Stimulated activated CD4-positive, alpha-beta T cell treated with anti-CD3 and anti-CD28 coated beads, Interleukin-4, amount 100 ng/mL, for 4 hours (primary cell): ENCODE data around the gene PIEZO1.

Experiments
- DNase-seq, 2 experiments: peaks; one replicate each; pipeline ENCODE4 v3.0.0-alpha.2; 2020

PIEZO1 gene

DNA sequence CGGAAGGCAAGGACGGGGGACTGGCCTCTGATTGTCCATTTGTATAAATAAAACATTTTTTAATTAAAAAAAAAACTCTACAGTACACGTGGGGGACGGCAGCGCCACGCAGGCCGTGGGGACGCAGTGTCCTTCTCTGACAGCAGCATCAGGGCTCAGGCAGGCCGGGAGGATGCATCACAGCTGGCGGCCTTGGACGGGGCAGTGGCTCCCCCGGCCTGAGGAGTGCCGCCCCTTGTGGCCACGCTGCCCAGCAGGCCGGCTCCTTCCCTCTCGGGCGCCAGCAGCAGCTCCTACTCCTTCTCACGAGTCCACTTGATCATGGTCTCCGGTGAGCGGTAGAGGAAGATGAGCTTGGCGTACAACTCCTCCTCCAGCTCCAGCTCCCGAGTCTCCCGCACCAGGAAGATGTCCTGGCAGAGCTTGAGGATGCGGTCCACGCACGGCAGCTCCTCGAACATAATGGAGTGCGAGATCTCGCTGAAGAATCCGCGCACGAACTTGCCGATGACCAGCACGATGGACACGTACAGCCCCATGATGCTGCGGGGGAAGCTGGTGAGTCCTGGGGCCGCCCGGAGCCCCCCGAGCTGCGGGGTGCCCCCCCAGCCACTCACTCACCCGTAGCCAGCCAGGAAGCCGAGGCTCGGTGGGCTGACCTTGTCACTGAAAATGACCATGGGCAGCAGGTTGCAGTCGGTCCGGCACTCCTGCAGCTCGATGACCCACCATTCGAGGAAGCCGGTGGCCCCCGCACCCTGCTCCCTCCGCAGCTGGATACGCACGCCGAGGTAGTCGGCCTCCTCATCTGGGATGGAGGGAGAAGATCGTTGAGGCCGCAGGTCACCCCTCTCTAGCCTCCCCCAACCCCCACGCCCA is 69.5 kb downstream of the PIEZO1 start:
- DNase-seq: no peak

DNA sequence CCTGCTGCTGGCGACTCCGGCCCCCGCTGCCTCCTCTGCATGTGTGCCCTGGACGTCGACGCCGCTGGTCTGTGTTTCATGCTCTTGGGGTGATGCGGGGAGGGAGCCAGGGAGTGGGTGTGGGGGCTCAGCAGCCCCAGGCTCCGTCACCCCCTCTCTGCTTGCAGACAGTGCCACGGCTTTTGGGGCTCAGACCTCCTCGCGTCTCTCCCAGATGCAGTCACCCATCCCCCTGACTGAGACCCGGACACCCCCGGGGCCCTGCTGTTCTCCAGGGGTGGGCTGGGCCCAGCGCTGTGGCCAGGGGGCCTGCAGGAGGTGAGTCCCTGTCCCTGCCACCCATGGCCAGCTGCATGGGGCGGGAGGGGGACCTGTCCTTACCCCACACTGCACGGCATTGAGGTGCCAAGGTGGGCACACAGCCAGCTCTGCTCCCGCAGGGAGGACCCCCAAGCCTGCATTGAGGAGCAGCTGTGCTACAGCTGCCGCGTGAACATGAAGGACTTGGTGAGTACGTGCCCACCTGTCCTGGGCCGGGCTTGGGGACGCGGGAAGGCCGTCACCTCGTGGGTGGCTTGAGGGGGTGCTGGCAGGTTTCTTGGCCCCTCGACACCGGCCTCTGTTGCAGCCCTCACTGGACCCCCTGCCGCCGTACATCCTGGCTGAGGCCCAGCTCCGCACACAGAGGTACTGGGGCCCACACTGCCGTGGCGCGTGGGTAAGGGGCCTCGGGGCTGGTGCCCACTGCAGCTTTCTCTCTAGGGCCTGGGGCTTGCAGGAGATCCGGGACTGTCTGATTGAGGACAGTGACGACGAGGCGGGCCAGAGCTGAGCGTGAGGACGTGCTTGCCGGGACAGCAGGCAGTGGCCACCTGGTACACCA is 70.4 kb downstream of the PIEZO1 start:
- DNase-seq: no peak

GRCh38 chr16:88713568-88714419 is 71.2 kb downstream of the PIEZO1 start:
- no peak for DNase-seq

- no peak for DNase-seq
These were observed 72.0 kb downstream of the PIEZO1 start for GRCh38 chr16:88713054-88713453.

DNA sequence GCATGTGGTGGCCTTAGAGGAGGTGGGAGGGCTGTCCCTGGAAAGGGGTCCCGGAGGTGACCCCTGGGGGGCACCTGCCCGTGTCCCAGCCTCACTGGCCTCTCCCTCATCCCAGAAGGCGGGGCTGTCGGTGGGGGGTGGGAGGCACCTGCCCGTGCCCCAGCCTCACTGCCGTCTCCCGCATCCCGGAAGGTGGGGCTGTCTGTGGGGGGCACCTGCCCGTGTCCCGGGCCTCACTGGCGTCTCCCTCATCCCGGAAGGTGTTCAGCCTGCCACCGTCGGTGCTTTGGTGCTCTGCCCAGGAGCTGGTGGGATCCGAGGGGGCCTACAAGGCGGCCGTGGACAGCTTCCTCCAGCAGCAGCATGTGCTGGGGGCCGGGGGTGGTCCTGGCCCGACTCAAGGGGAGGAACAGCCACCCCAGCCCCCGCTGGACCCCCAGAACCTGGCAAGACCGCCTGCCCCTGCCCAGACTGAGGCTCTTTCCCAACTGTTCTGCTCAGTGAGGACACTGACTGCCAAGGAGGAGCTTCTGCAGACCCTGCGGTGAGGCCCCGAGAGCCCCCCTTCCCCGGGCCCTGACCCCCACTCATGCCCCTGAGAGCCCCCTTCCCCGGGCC is 72.5 kb downstream of the PIEZO1 start:
- no peak for DNase-seq

GRCh38 chr16:88711750-88712340 is 73.2 kb downstream of the PIEZO1 start:
- DNase-seq: no peak

DNA sequence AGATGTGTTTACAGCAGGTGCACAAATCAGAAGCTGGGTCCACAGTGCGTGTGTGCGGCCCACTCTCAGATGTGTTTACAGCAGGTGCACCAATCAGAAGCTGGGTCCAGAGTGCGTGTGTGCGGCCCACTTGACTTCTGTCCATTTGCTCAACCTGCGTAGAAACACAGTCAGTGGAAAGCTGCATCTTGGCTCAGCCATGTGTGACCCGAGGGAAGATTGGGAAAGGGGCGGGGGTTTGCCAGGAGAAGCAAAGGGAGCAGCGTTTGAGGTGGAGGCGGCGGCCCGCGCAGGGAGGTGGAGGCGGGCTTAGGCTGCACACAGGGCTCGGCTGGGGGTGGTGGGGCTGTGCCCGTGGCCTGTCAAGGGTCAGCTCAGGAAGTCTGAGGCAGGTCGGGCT is 74.5 kb downstream of the PIEZO1 start:
- no peak for DNase-seq

DNA sequence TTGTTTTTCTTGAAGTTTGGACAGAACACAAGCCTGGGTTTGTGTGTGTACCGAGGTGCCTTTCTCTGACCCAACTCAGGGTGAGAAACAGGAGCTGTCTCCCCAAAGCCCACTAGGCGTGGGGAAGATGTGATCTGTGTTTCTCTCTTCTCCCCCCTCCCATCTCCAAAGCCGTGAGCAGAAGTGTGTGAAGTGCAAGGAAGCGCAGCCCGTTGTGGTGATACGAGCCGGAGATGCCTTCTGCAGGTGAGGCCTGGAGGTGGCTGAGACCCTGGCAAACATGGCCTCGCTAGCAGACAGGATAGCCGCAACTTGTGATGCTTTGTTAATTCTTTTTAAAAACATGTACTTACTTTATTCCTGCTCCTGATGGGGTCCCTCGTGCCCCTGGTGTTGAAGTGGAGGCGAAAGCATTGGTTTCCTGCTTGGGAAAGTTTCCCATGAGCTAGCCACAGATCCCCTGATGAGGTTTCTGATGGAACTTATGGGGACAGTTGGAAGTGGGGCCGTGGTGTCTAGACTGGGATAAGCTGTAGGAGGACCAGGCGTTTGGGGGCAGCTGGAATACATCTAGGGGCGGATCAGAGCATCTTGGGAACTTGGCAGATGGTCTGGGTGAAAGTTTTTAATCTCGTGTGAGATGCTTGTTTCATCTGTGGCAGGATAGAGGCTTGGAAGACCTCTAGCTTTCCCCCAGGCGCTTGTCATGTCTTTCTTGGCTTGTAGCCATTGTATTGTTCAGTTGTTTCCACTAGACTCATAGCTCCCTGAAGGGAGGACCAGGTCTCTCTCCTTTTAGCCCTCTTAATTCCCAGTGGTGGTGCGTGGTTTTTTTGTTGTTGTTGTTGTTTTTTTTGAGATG is 77.8 kb downstream of the PIEZO1 start:
- DNase-seq: no peak

GRCh38 chr16:88706229-88706964 is 78.6 kb downstream of the PIEZO1 start, which contains the start of the genes CTU2 and RNF166:
TSS of gene CTU2 (plus strand) at chr16:88706503. CDS start at chr16:88706531, 28 bp downstream.
TSS of gene RNF166 (minus strand) at chr16:88706408. CDS start at chr16:88706325, 83 bp downstream.
- DNase-seq: peak; percentile 91 to 95

DNA sequence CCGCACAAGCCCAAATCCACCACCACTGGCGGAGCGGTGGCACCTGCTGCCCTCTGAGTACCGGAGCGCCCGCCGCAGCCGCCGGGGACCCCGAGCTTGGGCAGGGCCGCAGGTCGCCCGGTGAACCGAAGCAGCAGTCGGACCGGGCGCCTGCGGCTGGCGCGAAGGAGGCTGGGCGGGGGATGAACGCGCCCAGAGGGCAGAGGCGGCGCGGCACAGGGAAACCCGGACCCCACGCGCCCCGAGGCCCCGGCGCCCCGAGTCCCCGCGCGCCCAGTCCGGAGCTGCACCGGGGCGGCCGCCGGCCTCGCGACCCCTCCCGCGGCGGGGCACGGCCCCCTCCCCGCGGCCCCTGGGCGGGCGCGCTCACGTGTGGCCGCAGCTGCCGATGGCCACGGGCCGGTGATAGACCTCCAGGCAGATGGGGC is 79.2 kb downstream of the PIEZO1 start:
- peak in 1 of 2 experiments; percentile 33 for DNase-seq

DNA sequence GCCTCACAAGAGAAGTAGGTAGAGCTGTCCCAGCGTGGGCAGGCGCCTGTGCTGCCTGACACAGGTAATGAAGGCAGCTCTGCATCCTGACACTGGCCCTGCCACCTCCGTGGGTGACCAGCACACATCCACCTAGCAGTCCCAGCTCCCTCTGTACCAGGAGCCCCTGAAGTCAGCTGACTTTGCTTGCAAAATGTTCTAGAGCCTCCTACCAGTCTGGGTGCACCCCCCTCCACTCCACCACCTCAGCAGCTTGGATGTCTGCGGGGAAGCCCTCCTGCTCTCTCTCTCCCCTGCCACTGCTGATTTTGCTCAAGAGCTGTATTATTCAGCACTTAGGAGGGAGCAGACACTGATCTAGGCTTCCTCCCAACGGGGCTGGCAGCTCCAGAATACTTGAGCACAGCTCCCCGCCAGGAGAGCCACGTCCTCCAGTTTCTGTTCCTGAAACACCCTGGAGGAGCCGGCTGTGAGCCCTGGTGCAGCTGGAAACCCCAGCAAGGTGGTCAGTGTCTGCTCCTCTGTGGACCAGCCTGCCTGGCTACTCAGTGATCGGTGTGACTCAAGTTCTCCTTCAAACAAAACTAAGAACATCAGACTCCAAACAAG is 79.8 kb downstream of the PIEZO1 start:
- DNase-seq: no peak

GRCh38 chr16:88703486-88704309 is 81.3 kb downstream of the PIEZO1 start:
- DNase-seq: peak; percentile 61 to 67

GRCh38 chr16:88702371-88703210 is 82.4 kb downstream of the PIEZO1 start:
- no peak for DNase-seq

DNA sequence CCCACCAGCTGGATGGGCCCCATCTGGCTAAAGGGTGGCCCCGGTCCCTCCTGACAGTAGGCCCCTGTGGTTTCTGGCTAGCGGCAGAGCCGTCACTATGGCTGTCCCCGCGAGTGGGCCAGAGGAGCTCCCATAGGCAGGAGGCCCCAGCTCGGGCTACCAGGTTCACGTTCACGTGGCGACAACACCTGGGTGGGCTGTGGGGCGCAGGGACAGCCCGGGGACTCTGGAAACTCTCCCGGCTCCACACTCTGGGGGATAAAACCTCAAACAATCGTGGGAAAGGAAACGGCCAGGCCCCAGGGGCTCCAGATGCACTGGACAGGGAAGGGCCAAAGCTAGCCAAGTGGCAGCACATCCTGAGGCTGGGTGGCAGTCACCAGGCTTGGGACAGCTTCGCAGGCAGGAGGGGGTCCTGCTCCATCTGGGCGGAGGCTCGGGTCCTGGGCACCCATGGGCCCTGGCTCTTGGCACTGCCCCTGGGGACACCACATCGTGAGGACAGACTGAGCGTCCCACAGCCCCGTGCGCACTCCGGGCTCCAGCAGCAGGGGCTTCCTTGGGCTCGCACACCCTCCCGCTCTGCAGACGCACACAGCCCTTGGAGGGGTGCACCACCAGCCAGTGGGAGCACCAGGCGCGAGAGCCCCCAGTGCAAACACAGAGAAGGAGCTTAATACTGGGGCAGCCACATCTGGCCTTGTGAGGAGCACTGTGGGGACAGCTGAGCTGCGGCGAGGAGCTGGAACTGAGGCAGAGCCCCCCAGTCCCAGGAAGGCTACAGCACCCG is 83.2 kb downstream of the PIEZO1 start:
- peak in 1 of 2 experiments; percentile 24 for DNase-seq

- DNase-seq: peak; percentile 90 to 95
These were observed 84.2 kb downstream of the PIEZO1 start for GRCh38 chr16:88700636-88701482.

- no peak for DNase-seq
These were observed 84.7 kb downstream of the PIEZO1 start for GRCh38 chr16:88700322-88700635.
